ENCODE data around the gene RMP24.
"Not testable (repeated sequence)": the region's sequence is repeated elsewhere in the genome, so short reads cannot be mapped to it uniquely, and the experiment has no call there.

RMP24 gene

GRCh38 chr18:35967866-35968265 lies 4.6 kb upstream of the RMP24 start:
- DNase-seq (ENCODE audit: low read depth in 4 of 4, low spot score in 3 of 4): not testable (repeated sequence)

GRCh38 chr18:35968278-35968880 lies 4.1 kb upstream of the RMP24 start:
- DNase-seq (ENCODE audit: low read depth in 4 of 4, low spot score in 3 of 4): no peak

GRCh38 chr18:35969676-35970075 lies 2.8 kb upstream of the RMP24 start:
- DNase-seq (ENCODE audit: low read depth in 4 of 4, low spot score in 3 of 4): no peak

- DNase-seq (ENCODE audit: low read depth in 4 of 4, low spot score in 3 of 4): no peak
Observed at GRCh38 chr18:35971661-35972196, 750 bp upstream of the RMP24 start.

- no peak for DNase-seq (ENCODE audit: low read depth in 4 of 4, low spot score in 3 of 4)
Observed at GRCh38 chr18:35973650-35974049, 1.2 kb downstream of the RMP24 start.

- no peak for DNase-seq (ENCODE audit: low read depth in 4 of 4, low spot score in 3 of 4)
Observed at GRCh38 chr18:35974181-35974580, 1.7 kb downstream of the RMP24 start.

- no peak for DNase-seq (ENCODE audit: low read depth in 4 of 4, low spot score in 3 of 4)
Observed at GRCh38 chr18:35979112-35979511, 6.6 kb downstream of the RMP24 start.

- DNase-seq (ENCODE audit: low read depth in 4 of 4, low spot score in 3 of 4): no peak
Observed at GRCh38 chr18:35982409-35983114, 10.1 kb downstream of the RMP24 start.

- no peak for DNase-seq (ENCODE audit: low read depth in 4 of 4, low spot score in 3 of 4)
Observed at GRCh38 chr18:35983147-35983546, 10.7 kb downstream of the RMP24 start.

GRCh38 chr18:35983818-35984217 lies 11.3 kb downstream of the RMP24 start:
- DNase-seq (ENCODE audit: low read depth in 4 of 4, low spot score in 3 of 4): no peak

GRCh38 chr18:35991696-35992095 lies 19.2 kb downstream of the RMP24 start:
- DNase-seq (ENCODE audit: low read depth in 4 of 4, low spot score in 3 of 4): no peak

- DNase-seq (ENCODE audit: low read depth in 4 of 4, low spot score in 3 of 4): no peak
Observed at GRCh38 chr18:35993013-35993412, 20.5 kb downstream of the RMP24 start.

- DNase-seq (ENCODE audit: low read depth in 4 of 4, low spot score in 3 of 4): no peak
Observed at GRCh38 chr18:35998967-35999366, 26.5 kb downstream of the RMP24 start.

- DNase-seq (ENCODE audit: low read depth in 4 of 4, low spot score in 3 of 4): no peak
Observed at GRCh38 chr18:35999925-36000324, 27.4 kb downstream of the RMP24 start.

- no peak for DNase-seq (ENCODE audit: low read depth in 4 of 4, low spot score in 3 of 4)
Observed at GRCh38 chr18:36006997-36007396, 34.5 kb downstream of the RMP24 start.

GRCh38 chr18:36009214-36009613 lies 36.7 kb downstream of the RMP24 start:
- DNase-seq (ENCODE audit: low read depth in 4 of 4, low spot score in 3 of 4): no peak

- DNase-seq (ENCODE audit: low read depth in 4 of 4, low spot score in 3 of 4): no peak
Observed at GRCh38 chr18:36012891-36013290, 40.4 kb downstream of the RMP24 start.

- no peak for DNase-seq (ENCODE audit: low read depth in 4 of 4, low spot score in 3 of 4)
Observed at GRCh38 chr18:36015629-36016028, 43.1 kb downstream of the RMP24 start.

- no peak for DNase-seq (ENCODE audit: low read depth in 4 of 4, low spot score in 3 of 4)
Observed at GRCh38 chr18:36017232-36017631, 44.8 kb downstream of the RMP24 start.

GRCh38 chr18:36020174-36020711 lies 47.8 kb downstream of the RMP24 start:
- no peak for DNase-seq (ENCODE audit: low read depth in 4 of 4, low spot score in 3 of 4)

GRCh38 chr18:36023336-36023735 lies 50.9 kb downstream of the RMP24 start:
- DNase-seq (ENCODE audit: low read depth in 4 of 4, low spot score in 3 of 4): no peak

GRCh38 chr18:36024241-36024640 lies 51.8 kb downstream of the RMP24 start:
- not testable (repeated sequence) for DNase-seq (ENCODE audit: low read depth in 4 of 4, low spot score in 3 of 4)

Data from right renal pelvis (tissue), 4 donors.